Activated T-helper 17 cell treated with anti-CD3 and anti-CD28 coated beads, Interleukin-2, amount 50 U/mL, for 72 hours (primary cell): ENCODE data around the gene ZNF267. TPM values are rescaled to one million over a fixed set of nuclear protein-coding genes. Genes with fewer than 3 reads are reported as not detected.
A peak's percentile ranks its signal among the peaks of the same experiment; 100 is the strongest.
"Not testable (repeated sequence)": the region's sequence is repeated elsewhere in the genome, so short reads cannot be mapped to it uniquely, and the experiment has no call there.

Source experiments
- ATAC-seq: fragments of 150-1000 bp; cut with Tn5 transposase; replicated peaks from 2 replicates; pipeline ENCODE4 v1.10.0; 2021; ENCODE audit warnings: mild to moderate bottlenecking, moderate library complexity
- H3K27ac Mint-ChIP-seq: one replicate; pipeline ENCODE4 v1.8.0; 2022; ENCODE audit warnings: mixed read lengths
- H3K27me3 Mint-ChIP-seq: one replicate; pipeline ENCODE4 v1.8.0; 2022; ENCODE audit warnings: mixed read lengths
- H3K36me3 Mint-ChIP-seq: one replicate; pipeline ENCODE4 v1.8.0; 2022; ENCODE audit warnings: low read depth, mild to moderate bottlenecking, mixed read lengths
- H3K4me1 Mint-ChIP-seq: one replicate; pipeline ENCODE4 v1.8.0; 2022; ENCODE audit warnings: mixed read lengths
- H3K4me3 Mint-ChIP-seq: one replicate; pipeline ENCODE4 v1.8.0; 2022; ENCODE audit warnings: mild to moderate bottlenecking, mixed read lengths
- H3K9me3 Mint-ChIP-seq: one replicate; pipeline ENCODE4 v1.8.0; 2022; ENCODE audit warnings: mixed read lengths
- total RNA-seq, 2 donors: library from RNA; stranded (reverse); gene quantifications; one replicate each; pipeline ENCODE4 v1.2.3, GENCODE V29; 2022

ZNF267 gene
- total RNA-seq, 2 donors from 2014 or later = 73.8 to 168 TPM

DNA sequence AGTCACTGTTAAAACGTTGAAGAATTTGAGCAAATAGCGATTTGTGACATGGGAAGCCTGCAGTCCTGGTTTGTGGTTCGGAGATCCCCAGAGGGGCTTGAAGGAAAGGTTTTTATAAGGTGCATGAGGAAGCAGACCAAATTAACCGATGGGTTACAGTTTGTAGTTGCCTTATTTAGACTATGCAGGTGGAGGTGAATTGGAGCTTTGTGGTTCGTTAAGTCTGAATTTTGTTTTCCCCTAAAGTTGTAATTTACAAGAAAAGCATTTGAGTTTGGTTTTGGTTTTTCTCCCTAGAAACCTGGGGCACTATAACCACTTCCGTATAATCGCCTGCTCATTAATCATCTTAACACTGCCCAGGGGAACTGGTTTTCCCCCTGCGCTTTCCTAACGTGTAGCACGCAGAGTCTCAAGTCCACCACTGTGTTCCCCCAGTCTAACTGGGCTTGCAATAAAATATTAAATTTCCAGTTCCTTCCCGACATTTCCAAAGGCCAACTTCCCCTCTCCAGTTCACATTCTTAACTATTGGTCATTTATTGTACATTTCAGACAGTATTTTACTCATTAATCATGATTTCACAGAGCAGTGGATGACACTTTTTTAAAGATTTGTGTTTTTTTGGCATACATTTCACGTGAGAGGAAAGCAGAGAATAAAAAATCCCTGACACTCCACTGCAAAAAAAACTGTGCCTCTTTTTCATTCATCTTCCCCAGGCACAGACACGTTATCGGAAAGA is 932 bp downstream of the ZNF267 start:
- peak; percentile 52 for ATAC-seq
- H3K27ac Mint-ChIP-seq = peak overlapping the region; percentile 100
- peaks cover 65% of the 10 kb centered on the region for H3K36me3 Mint-ChIP-seq
- H3K9me3 Mint-ChIP-seq = no peaks in the 10 kb centered on the region
- peak overlapping the region; percentile 100 for H3K4me3 Mint-ChIP-seq
- H3K27me3 Mint-ChIP-seq = no peaks in the 10 kb centered on the region
- H3K4me1 Mint-ChIP-seq = peaks cover 34% of the 10 kb centered on the region

DNA sequence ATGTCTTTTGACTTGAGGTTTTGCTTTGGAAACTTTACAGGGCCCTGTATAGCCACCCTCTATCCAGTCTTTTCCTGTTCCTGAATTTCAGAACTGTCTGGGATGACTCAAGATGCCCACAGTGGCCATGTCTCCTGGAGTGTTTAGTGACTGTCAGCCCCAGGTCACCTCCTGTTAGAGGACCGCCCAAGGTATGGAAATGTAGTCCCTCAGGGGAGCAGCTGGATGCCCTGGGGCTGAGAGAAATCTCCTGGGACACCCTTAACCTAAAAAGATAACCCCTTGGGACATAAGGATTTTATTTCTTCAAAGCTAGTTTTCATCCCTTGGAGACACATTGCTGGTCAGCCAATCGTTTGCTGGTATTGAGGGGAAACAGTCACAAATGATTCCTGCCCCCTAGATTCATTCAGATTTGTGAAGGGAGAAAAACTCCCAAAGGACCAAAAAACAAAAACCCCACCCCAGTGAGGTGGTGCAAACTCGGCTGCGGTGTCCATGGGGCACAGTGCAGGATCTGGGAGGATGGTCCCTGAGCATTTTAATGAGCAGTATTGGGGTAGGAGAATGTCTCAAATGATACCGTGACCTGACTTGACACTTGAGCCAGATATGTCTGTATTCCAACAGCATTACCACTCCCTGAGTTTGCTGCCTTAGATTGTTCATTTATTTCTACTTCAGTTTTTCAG is 1.7 kb downstream of the ZNF267 start:
- peaks cover 71% of the 10 kb centered on the region for H3K36me3 Mint-ChIP-seq
- H3K27ac Mint-ChIP-seq = peak overlapping the region; percentile 100
- peak overlapping the region; percentile 100 for H3K4me3 Mint-ChIP-seq
- peak; percentile 22 for ATAC-seq
- no peaks in the 10 kb centered on the region for H3K27me3 Mint-ChIP-seq
- peaks cover 42% of the 10 kb centered on the region for H3K4me1 Mint-ChIP-seq
- no peaks in the 10 kb centered on the region for H3K9me3 Mint-ChIP-seq

DNA sequence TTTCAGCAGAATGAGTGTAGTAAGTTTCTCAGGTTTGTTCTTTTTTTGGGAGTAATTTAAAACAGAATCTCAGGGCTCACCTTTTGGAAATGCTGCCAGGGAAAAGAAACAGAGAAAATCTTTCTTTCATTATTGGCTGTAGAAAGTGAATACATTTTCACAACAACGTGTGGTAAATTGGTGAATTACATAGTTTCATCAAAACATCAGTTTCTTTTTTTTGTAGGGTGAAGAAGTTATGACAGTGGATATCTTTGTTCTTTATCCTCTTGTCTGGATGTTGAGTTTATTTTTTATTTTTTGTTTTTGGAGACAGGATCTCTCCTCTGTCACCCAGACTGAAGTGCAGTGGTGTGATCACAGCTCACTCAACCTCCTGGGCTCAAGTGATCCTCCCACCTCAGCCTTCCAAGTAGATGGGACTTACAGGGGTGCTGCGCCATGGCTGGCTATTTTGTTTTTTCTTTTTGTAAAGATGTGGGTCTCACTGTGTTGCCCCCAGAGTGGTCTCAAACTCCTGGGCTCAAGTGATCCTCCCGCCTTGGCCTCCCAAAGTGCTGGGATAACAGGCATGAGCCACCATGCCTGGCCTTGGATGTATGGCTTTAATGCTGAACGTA is 2.4 kb downstream of the ZNF267 start:
- Mint-ChIP-seq H3K4me3 (peak overlapping the region; percentile 100), H3K27ac (peak overlapping the region; percentile 100), H3K27me3 (no peaks in the 10 kb centered on the region), H3K36me3 (peaks cover 78% of the 10 kb centered on the region), H3K4me1 (peaks cover 39% of the 10 kb centered on the region), H3K9me3 (no peaks in the 10 kb centered on the region)
- ATAC-seq = no peak

DNA sequence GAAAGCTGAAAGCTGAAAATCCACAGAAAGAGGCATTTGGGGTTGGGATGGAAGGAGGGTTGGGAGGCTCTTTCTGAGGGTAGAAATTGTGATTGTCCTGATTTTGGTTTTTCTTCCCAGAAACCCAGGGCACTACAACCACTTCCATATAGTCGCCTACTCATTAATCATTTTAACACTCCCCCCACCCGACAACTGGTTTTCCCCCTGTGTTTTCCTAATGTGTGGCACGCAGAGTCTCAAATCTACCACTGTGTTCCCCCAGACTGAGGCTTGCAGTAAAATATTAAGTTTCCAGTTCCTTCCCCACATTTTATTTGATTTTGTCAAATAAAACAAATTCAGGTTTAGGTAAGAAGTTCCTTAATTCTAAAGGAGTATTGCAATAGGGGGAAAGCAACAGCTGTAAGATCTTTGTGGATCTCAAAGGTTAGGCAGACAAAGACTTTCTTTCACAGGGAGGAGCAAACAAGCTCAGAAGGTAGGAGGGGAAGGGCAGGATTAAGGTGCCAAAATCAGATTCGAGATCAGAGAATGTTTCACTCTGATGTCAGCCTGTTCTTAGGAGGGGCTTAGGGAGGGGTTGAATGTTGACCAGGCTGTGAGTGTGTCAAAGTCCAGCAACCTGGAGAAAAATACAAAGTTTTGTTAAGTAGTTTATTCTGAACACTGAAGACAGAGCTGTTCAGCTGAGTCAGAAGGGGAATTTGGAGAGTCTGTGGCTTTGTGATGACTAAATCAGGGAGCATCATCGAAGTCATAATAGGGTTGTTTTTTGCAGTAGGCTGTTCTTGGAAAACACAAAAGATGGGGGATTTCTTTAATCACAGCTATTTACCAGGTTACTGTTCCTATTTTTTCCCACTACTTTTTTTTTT is 3.6 kb downstream of the ZNF267 start:
- Mint-ChIP-seq H3K36me3 (peaks cover 90% of the 10 kb centered on the region), H3K4me3 (peak overlapping the region; percentile 100), H3K27me3 (no peaks in the 10 kb centered on the region), H3K4me1 (peaks cover 39% of the 10 kb centered on the region), H3K27ac (peak overlapping the region; percentile 100), H3K9me3 (no peaks in the 10 kb centered on the region)
- peak; percentile 61 for ATAC-seq

DNA sequence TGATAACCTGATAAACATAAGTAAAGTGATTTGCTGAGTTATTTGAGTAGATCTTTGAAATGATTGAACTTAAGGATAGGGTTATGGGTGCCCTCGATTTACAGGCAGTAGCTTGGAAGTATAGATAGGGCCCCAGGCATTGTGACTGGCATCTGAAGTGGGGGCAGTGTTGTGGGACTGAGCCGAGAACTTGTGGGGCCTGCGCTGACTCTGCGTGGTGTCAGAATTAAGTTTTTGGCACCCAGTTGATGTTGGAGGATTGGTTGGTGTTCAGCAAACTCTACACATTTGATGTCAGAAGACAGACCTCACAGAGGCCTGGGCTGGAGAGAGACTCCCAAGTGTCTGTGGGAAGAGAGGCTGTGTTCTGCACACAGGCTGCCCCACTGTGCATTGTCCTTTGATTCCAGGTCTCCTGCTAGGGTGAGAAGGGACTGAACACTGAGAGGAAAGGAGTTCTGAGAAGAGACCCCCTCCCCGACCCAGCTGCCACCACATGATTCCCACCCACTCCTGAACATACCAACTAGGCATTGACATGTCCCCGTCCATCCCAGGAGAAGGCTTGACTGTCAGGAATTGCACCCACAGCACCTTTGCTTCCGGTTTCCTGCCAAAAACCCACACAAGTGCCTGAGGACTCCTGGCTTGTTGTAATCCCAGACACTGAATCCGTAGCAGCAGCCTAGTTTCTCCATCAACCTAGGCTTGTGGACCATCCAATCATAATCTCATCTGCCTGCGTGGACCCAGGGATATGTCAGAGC is 4.5 kb downstream of the ZNF267 start:
- ATAC-seq = peak; percentile 4
- H3K4me1 Mint-ChIP-seq = peaks cover 40% of the 10 kb centered on the region

DNA sequence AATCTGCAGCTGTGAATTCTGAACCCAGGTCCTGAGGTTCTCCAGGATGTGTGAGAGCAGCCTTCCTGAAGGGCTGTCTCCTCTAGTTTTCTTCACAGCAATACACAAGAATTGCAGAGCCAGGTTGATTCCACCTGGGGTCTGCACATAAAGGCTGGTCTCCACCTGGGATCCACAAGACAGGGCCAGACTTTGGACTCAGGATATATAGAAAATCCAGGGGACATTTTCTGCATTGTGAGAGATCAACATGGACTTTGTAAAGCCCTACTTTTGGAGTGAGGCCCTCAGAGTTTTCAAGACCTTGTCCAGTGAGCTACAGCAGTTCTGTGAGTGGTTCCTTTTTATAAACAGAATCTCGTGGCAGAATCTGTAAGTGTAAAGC is 6.3 kb downstream of the ZNF267 start:
- ATAC-seq = no peak
- H3K27me3 Mint-ChIP-seq = no peaks in the 10 kb centered on the region
- H3K9me3 Mint-ChIP-seq = no peaks in the 10 kb centered on the region
- peak overlapping the region; percentile 100 for H3K4me3 Mint-ChIP-seq
- peak overlapping the region; percentile 100 for H3K27ac Mint-ChIP-seq
- peaks cover 100% of the 10 kb centered on the region for H3K36me3 Mint-ChIP-seq
- H3K4me1 Mint-ChIP-seq = peaks cover 44% of the 10 kb centered on the region

More for the DNA sequence above, 4.5 kb downstream of the ZNF267 start:
- peaks cover 99% of the 10 kb centered on the region for H3K36me3 Mint-ChIP-seq
- no peaks in the 10 kb centered on the region for H3K9me3 Mint-ChIP-seq
- peak overlapping the region; percentile 100 for H3K4me3 Mint-ChIP-seq
- no peaks in the 10 kb centered on the region for H3K27me3 Mint-ChIP-seq
- peak overlapping the region; percentile 100 for H3K27ac Mint-ChIP-seq

DNA sequence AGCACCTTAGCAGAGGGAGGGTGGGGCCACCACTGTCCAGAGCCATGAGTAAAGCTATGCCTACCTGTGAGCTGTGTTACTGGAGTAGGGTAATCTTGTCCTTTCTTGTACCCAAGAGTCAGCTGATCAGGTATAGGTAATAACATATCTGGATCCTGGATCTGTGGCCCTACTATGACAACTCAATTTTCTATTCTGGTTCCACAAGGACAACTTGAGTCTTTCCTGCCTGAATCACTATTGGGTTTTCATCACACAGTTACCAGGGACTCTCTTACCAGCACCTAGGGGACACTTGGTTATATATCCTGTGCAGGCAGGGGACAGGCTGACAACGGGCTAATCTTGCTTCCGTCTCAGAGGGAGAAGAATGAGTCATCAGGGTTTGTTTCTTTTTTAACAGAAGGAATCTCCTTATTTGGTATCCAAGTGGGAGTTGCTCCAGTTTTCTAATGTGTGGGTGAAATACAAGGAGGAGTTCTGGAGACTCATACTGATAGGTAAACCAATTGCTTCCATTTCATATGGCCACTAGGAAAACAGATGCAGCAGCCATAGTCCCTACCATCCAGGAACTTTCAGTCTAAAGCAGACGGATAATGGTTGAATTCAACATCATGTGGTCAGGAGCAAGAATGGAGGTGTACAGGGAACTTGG is 6.8 kb downstream of the ZNF267 start:
- peaks cover 49% of the 10 kb centered on the region for H3K4me1 Mint-ChIP-seq
- peak overlapping the region; percentile 100 for H3K27ac Mint-ChIP-seq
- H3K4me3 Mint-ChIP-seq = peak overlapping the region; percentile 100
- H3K9me3 Mint-ChIP-seq = no peaks in the 10 kb centered on the region
- peaks cover 100% of the 10 kb centered on the region for H3K36me3 Mint-ChIP-seq
- ATAC-seq = peak; percentile 79
- no peaks in the 10 kb centered on the region for H3K27me3 Mint-ChIP-seq

DNA sequence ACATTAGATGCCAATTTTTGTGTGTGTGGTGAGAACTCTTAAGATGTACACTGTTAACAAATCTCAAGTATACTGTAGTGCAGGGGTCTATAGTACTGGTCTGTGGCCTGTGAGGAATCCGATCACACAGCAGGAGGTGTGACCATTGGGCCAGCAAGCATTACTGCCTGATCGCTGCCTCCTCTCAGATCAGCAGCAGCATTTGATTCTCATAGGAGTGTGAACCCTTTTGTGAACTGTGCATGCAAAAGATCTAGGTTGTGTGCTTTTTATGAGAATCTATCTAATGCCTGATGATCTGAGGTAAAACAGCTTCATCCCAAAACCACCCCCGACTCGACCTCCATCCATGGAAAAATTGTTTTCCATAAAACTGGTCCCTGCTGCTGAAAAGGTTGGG is 12.6 kb downstream of the ZNF267 start:
- Mint-ChIP-seq H3K27me3 (no peaks in the 10 kb centered on the region), H3K9me3 (peaks cover 8% of the 10 kb centered on the region), H3K4me3 (peak overlapping the region; percentile 76), H3K4me1 (peaks cover 49% of the 10 kb centered on the region), H3K27ac (no peak overlapping the region), H3K36me3 (peaks cover 100% of the 10 kb centered on the region)
- ATAC-seq = no peak

DNA sequence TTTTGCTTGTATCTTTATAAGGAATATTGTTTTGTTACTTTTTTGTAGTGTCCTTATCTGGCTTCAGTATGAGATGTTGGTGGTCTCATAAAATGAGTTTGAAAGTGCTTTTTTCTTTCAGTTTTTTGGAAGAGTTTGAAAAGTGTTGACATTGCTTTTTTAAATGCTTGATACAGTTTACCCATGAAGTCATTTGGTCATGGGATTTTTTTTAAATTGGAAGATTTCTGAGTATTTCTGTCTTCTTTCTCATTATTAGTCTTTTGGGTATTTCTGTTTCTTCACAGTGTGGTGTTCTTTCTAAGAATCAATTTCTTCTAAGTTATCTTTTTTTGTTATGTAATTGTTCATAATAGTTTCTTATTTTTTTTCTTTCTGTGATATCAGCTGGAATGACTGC is 15.1 kb downstream of the ZNF267 start:
- peak; percentile 85 for ATAC-seq
- Mint-ChIP-seq H3K9me3 (peaks cover 8% of the 10 kb centered on the region), H3K4me3 (peak overlapping the region; percentile 76), H3K27ac (peak overlapping the region; percentile 96), H3K4me1 (peaks cover 51% of the 10 kb centered on the region), H3K36me3 (peaks cover 100% of the 10 kb centered on the region), H3K27me3 (no peaks in the 10 kb centered on the region)

DNA sequence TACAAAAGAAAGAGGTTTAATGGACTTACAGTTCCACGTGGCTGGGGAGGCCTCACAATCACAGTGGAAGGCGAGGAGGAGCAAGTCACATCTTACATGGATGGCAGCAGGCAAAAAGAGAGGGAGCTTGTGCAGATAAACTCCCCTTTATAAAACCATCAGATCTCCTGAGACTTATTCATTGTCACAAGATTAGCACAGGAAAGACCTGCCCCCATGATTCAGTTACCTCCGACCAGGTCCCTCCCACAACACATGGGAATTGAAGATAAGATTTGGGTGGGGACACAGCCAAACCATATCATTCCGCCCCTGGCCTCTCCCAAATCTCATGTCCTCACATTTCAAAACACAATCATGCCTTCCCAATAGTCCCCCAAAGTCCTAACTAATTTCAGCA is 18.5 kb downstream of the ZNF267 start:
- H3K27me3 Mint-ChIP-seq, ATAC-seq: not testable (repeated sequence)
- peak overlapping the region; percentile 30 for H3K27ac Mint-ChIP-seq
- peaks cover 53% of the 10 kb centered on the region for H3K4me1 Mint-ChIP-seq
- H3K4me3 Mint-ChIP-seq = peak overlapping the region; percentile 40
- peaks cover 13% of the 10 kb centered on the region for H3K9me3 Mint-ChIP-seq
- H3K36me3 Mint-ChIP-seq = peaks cover 100% of the 10 kb centered on the region

DNA sequence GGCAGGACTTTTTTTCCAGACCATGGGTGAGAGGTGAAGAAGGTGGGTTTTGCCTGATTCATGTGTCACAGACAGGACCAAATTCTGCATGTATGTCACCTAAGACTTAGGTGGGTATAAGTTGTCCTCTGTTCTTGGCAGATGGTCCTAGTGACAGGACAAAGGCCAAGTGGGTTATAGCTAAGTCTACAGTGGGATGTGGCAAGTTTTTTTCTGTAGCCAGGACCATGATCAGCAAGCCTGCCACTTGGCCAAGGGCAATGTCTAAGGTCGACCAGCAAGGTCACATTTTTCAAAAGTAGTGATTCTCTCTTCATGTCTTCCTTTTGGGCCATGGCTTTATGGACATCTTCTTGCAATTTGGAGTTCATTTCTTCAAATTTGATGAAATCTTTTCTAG is 20.2 kb downstream of the ZNF267 start:
- peaks cover 17% of the 10 kb centered on the region for H3K9me3 Mint-ChIP-seq
- ATAC-seq = no peak
- H3K27me3 Mint-ChIP-seq = no peaks in the 10 kb centered on the region
- H3K27ac Mint-ChIP-seq = peak overlapping the region; percentile 36
- H3K36me3 Mint-ChIP-seq = peaks cover 100% of the 10 kb centered on the region
- H3K4me1 Mint-ChIP-seq = peaks cover 48% of the 10 kb centered on the region
- H3K4me3 Mint-ChIP-seq = peak overlapping the region; percentile 40

DNA sequence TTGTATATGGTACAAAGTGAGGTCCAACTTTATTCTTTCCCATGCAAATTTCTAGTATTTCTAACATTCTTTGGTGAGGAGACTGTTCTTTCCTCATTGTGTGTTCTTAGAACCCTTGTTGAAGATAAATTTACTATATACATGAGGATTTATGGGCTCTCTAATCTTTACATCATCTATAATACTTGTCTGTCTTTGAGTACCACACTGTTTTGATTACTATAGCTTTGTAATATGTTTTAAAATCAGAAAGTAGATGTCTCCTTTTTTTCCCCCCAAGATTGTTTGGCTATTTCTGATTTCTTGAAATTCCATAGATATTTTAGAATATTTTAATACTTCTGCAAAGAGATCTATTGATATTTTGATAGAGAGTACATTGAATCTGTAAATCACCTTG is 23.7 kb downstream of the ZNF267 start:
- peaks cover 39% of the 10 kb centered on the region for H3K4me1 Mint-ChIP-seq
- H3K9me3 Mint-ChIP-seq = peaks cover 12% of the 10 kb centered on the region
- ATAC-seq = no peak
- H3K27me3 Mint-ChIP-seq = no peaks in the 10 kb centered on the region
- no peak overlapping the region for H3K4me3 Mint-ChIP-seq
- H3K27ac Mint-ChIP-seq = no peak overlapping the region
- H3K36me3 Mint-ChIP-seq = peaks cover 100% of the 10 kb centered on the region

DNA sequence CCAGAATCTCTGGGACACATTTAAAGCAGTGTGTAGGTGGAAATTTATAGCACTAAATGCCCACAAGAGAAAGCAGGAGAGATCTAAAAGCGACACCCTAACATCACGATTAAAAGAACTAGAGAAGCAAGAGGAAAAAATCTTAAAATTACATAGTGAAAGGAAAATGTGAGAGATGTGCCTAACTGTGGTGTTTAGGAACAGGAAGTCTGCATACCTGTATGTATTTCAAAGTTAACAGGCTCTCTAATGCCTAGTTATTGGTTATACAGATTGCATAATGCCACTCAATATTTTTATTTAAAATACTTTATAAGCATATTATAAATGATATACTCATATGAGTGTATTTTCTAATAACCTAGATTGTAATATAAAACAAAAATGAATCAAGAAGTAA is 25.9 kb downstream of the ZNF267 start:
- H3K27ac Mint-ChIP-seq = peak overlapping the region; percentile 65
- no peaks in the 10 kb centered on the region for H3K27me3 Mint-ChIP-seq
- H3K4me3 Mint-ChIP-seq = peak overlapping the region; percentile 45
- H3K4me1 Mint-ChIP-seq = peaks cover 28% of the 10 kb centered on the region
- peaks cover 100% of the 10 kb centered on the region for H3K36me3 Mint-ChIP-seq
- peak; percentile 34 for ATAC-seq
- peaks cover 14% of the 10 kb centered on the region for H3K9me3 Mint-ChIP-seq
